ENCODE data around the gene GARIN5B. TPM values are rescaled to one million over a fixed set of nuclear protein-coding genes. Genes with fewer than 3 reads are reported as not detected.

GARIN5B gene
- total RNA-seq, result not detected in 2 replicates

DNA sequence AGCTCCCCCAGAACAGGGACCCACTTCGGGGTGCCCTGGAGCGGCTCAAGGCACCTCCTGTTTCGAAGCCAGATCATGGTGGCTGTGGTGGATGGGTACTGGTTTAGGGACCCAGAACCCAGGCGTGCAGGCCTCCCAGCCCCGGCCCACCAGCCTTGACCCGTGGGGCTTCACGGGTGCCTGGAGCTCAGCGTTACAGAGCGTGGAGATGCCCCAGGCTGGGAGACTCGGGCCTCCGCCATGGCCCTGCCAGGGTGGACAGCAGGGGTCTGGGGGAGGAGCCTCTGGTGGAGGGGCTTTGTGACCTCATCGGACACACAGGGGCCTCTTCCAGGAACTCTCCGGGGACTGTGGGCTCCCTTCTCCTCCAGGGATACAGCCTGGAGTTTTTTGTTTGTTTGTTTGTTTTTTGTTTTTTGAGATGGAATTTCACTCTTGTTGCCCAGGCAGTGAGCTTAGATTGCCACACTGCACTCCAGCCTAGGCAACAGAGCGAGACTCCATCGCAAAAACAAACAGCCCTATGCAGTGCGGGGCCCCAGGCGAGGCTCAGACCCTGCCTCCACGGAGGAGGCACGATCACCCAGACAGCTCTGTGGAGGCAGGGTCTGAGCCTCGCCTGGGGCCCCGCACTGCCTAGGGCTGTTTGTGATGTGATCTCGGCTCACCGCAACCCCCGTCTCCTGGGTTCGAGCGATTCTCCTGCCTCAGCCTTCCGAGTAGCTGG lies at the start of gene GARIN5B:
Gene GARIN5B, minus strand, starts transcription at position 271 of the 727 bp plus-strand sequence. Its CDS starts 194 bp downstream, at position 77.

GRCh38 chr19:55407550-55407799 lies 44.4 kb upstream of the GARIN5B start, which contains the start of gene UBE2S:
Gene UBE2S, minus strand, starts transcription at chr19:55407788. Its CDS starts 199 bp downstream, at chr19:55407589.

GRCh38 chr19:55385724-55386492 lies 22.8 kb upstream of the GARIN5B start, which contains the start of gene RPL28:
Gene RPL28, plus strand, starts transcription at chr19:55385932. Its CDS starts 426 bp downstream, at chr19:55386358.

GRCh38 chr19:55384131-55384919 lies 21.3 kb upstream of the GARIN5B start, which contains the start of gene TMEM238:
Gene TMEM238, minus strand, starts transcription at chr19:55384292. Its CDS starts 33 bp downstream, at chr19:55384259.

DNA sequence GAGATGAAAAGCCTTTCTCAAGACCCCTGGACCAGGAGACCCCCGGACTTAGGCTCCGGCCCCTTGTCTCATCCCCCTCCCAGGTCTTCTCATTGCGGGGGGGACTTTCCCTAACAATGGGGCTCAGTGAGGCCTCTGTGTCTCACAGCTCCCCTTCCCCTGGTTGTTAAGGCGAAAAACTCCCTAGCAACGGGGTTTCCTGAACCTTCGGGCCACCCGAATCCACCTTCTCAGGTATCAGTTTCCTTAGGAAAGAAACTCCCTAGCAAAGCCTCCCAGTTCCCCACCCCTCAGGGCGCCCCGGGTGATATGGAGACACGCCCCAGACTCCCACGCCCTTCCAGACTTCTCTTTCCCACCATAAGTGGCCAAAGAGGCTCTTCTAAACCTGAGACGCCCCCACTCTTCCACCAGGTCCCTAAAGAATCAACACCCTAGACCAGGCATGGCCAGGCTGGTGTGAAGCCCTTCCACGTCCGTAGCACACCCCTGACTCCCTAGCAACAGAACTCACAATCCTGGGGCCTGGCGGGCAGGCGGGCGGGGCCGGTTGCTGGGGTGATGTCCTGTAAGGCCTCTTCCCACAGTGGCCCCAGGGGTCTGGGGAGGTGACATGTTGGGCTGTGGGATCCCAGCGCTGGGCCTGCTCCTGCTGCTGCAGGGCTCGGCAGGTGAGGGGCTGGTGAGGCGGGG lies 13.3 kb upstream of the GARIN5B start, which contains the start of gene TMEM190:
Gene TMEM190, plus strand, starts transcription at position 586 of the 693 bp plus-strand sequence. Its CDS starts 28 bp downstream, at position 614.

DNA sequence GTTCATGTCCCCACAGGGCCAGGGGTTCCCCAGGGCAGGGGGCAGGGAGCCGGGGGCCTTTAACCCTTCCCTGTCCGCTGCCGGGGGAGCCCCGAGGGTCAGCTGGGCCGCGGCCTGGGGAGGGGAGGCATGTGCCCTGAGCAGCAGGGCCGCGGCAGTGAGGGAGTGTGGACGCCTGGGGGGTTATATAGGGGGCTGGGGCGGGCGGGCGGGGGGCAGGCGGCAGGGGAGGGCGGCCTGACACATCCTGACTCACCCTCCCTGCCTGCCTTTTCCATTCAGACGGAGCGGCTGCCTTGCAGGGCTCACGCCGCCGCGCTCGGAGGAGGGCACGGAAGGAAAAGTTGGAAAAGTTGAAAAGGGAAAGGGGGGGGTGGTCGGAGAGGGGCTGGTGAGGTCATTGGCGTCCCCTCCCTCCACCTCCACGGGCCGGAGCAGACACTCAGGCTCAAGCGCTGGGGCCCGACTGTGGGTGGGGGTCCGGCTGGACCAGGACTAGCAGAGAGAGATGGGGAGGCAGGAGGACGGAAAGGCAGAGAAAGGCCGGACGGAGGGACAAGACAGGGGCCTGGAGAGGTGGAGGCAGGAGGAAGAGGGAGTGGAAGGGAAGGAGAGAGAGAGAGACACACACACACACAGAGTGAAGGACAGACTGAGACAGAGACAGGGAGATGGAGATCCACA lies 7.4 kb upstream of the GARIN5B start, which contains the start of gene IL11:
Gene IL11, minus strand, starts transcription at position 159 of the 684 bp plus-strand sequence. Its CDS starts 153 bp downstream, at position 6.

DNA sequence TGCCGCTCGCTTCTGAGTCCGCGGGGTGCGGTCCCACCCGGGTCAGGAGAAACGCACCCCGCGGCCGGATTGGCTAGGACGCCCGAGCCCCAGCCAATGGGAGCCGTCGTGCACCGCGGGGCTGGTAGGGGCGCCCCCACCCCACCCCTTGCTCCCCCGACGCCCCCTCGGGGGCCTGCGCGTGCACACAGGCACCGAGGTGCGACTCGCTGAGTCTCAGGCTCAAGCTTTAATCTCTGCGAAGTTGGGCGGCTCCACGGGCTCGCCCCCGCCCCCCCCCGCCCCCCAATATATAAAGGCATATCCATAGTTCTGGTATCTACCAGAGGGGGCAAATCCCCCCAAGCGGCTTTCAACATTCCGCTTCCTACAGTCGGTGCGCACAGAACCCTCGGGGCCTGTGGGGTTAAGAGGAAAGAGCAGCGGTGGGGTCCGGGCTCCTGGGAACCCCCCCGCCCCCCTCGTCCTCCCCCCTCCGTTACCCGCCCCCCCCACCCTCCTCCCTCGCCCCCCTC lies 8.3 kb downstream of the GARIN5B start, which contains the start of gene COX6B2:
Gene COX6B2, minus strand, starts transcription at position 22 of the 515 bp plus-strand sequence. CDS start 198 bp downstream, outside the sequence.

GRCh38 chr19:55339105-55339888 lies 23.8 kb downstream of the GARIN5B start, which contains the start of gene KMT5C:
Gene KMT5C, plus strand, starts transcription at chr19:55339876. Its CDS starts 2,061 bp downstream, at chr19:55341937.

GRCh38 chr19:55325172-55325571 lies 37.9 kb downstream of the GARIN5B start, which contains the start of gene TMEM150B:
Gene TMEM150B, minus strand, starts transcription at chr19:55325341. Its CDS starts 4,305 bp downstream, at chr19:55321036.

Other genes with a start within 250 kb of the GARIN5B start
- 33.6 and 40.1 TPM in 2 replicates for gene PPP1R12C, start 245.6 kb downstream of the GARIN5B start, total RNA-seq
- 2.2 and 2.4 TPM in 2 replicates for gene TNNT1, start 214.1 kb downstream of the GARIN5B start, total RNA-seq
- not detected in 2 replicates for gene TNNI3, start 205.5 kb downstream of the GARIN5B start, total RNA-seq
- gene DNAAF3, start 196.6 kb downstream of the GARIN5B start, total RNA-seq, result 0.27 and 0.47 TPM in 2 replicates
- not detected in 2 replicates for gene SYT5, start 183.0 kb downstream of the GARIN5B start, total RNA-seq
- 0.63 and 1.3 TPM in 2 replicates for gene PTPRH, start 153.8 kb downstream of the GARIN5B start, total RNA-seq
- gene TMEM86B, start 134.5 kb downstream of the GARIN5B start, total RNA-seq, result 0.72 and 1.1 TPM in 2 replicates
- gene PPP6R1, start 104.2 kb downstream of the GARIN5B start, total RNA-seq, result 28.2 and 32.9 TPM in 2 replicates
- gene HSPBP1, start 83.2 kb downstream of the GARIN5B start, total RNA-seq, result 23.2 and 27.4 TPM in 2 replicates
- 0.36 and 2.0 TPM in 2 replicates for gene BRSK1, start 79.3 kb downstream of the GARIN5B start, total RNA-seq
- gene TMEM150B, start 37.9 kb downstream of the GARIN5B start, total RNA-seq, result not detected in 2 replicates
- 2.9 and 4.7 TPM in 2 replicates for gene KMT5C, start 23.4 kb downstream of the GARIN5B start, total RNA-seq
- gene COX6B2, start 8.5 kb downstream of the GARIN5B start, total RNA-seq, result not detected in 2 replicates
- 0.09 and 0.54 TPM in 2 replicates for gene IL11, start 7.2 kb upstream of the GARIN5B start, total RNA-seq
- gene TMEM190, start 13.6 kb upstream of the GARIN5B start, total RNA-seq, result not detected in 2 replicates
- gene TMEM238, start 21.0 kb upstream of the GARIN5B start, total RNA-seq, result 0.36 TPM in 1 of 2 replicates, not detected in the other
- 205 and 252 TPM in 2 replicates for gene RPL28, start 22.7 kb upstream of the GARIN5B start, total RNA-seq
- gene UBE2S, start 44.5 kb upstream of the GARIN5B start, total RNA-seq, result 69.6 and 98.9 TPM in 2 replicates
- gene SHISA7, start 80.0 kb upstream of the GARIN5B start, total RNA-seq, result not detected in 2 replicates
- 44.0 and 69.7 TPM in 2 replicates for gene ISOC2, start 98.4 kb upstream of the GARIN5B start, total RNA-seq
- not detected in 2 replicates for gene C19orf85, start 101.5 kb upstream of the GARIN5B start, total RNA-seq
- gene ZNF628, start 113.4 kb upstream of the GARIN5B start, total RNA-seq, result 0.99 and 1.1 TPM in 2 replicates
- gene NAT14, start 121.9 kb upstream of the GARIN5B start, total RNA-seq, result 13.5 and 15.5 TPM in 2 replicates
- gene SSC5D, start 125.2 kb upstream of the GARIN5B start, total RNA-seq, result 0.27 and 2.1 TPM in 2 replicates
- gene SBK2, start 173.9 kb upstream of the GARIN5B start, total RNA-seq, result not detected in 2 replicates
- gene SBK3, start 182.3 kb upstream of the GARIN5B start, total RNA-seq, result 0.19 TPM in 1 of 2 replicates, not detected in the other
- 3.0 and 4.4 TPM in 2 replicates for gene ZNF579, start 217.6 kb upstream of the GARIN5B start, total RNA-seq
- 1.9 and 2.2 TPM in 2 replicates for gene FIZ1, start 236.3 kb upstream of the GARIN5B start, total RNA-seq
- 10.0 and 15.4 TPM in 2 replicates for gene ZNF524, start 237.0 kb upstream of the GARIN5B start, total RNA-seq
- 0.54 and 1.0 TPM in 2 replicates for gene ZNF865, start 242.4 kb upstream of the GARIN5B start, total RNA-seq

Measured in endothelial cell of coronary artery (primary cell).